Measurements from ENCODE around the gene PLOD1. TPM values are rescaled to one million over a fixed set of nuclear protein-coding genes. Genes with fewer than 3 reads are reported as not detected.

PLOD1 gene
- 344 to 509 TPM (median 477 TPM) in 3 replicates for total RNA-seq
- long read RNA-seq, transcript PLOD1-201 (19 exons, 2,940 nt): major isoform, 803 of 957 reads
- long read RNA-seq, partial matches to known transcripts: 103 of 957 reads
- long read RNA-seq, other reads (novel, unspliced or antisense): 51 of 957 reads

DNA sequence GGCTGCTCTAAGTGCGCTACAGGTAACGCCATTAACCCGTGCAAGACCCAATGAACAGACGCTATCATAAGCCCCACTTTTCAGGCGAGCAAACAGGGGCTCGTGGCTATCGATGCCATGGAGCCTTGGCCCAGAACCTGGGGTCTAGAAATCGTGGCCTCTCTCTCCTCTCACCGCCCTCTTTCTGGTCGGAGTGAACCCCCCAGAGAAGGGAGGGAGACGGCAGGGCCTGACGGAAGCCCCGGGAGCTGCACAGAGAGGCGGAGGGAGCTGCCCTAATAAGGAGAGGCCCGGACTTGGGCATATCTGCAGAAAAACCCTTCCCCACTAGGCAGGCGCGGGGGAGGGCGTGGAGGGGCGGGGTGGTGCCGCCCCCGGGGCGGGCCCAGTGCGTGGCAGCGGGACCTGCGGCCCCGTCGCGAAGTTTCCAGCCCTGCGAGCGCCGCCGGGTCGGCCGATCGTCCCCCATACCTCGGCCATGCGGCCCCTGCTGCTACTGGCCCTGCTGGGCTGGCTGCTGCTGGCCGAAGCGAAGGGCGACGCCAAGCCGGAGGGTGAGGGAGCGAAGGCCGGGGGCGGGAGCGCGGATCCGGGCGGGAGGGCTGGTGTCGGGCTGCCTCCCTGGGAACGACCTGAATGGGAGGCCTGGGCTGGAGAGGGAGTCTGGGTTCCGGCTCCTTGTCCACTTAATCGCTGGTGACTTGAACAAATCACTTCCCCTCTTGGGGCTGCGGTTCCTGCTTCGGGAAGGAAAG, at the start of gene PLOD1:
PLOD1 (plus strand) TSS at position 416 of the 755 bp plus-strand sequence; CDS start at position 479, 63 bp downstream.
- peaks cover 2% of the 10 kb centered on the region for H3K36me3 Mint-ChIP-seq (ENCODE audit: low read depth)
- H3K4me1 Mint-ChIP-seq (ENCODE audit: low read depth): peaks cover 62% of the 10 kb centered on the region
- no peaks in the 10 kb centered on the region for H3K27me3 Mint-ChIP-seq (ENCODE audit: low read depth)
- H3K9me3 Mint-ChIP-seq (ENCODE audit: low read depth): no peaks in the 10 kb centered on the region
- no peak for DNase-seq (ENCODE audit: low spot score)
- peak; percentile 37 for TF ChIP-seq CTCF (IDR thresholded peaks at IDR 0.05)
- H3K4me3 Mint-ChIP-seq (ENCODE audit: unreplicated experiment): peak within 1 kb of the TSS; percentile 79
- peak within 1 kb of the TSS; percentile 76 for H3K27ac Mint-ChIP-seq (ENCODE audit: unreplicated experiment)

GRCh38 chr1:11885916-11886315, 48.6 kb upstream of the PLOD1 start:
- TF ChIP-seq CTCF (IDR thresholded peaks at IDR 0.05): no peak
- no peaks in the 10 kb centered on the region for H3K9me3 Mint-ChIP-seq (ENCODE audit: low read depth)
- peaks cover 7% of the 10 kb centered on the region for H3K4me1 Mint-ChIP-seq (ENCODE audit: low read depth)
- H3K4me3 Mint-ChIP-seq (ENCODE audit: unreplicated experiment): no peak overlapping the region
- DNase-seq (ENCODE audit: low spot score): no peak
- peaks cover 8% of the 10 kb centered on the region for H3K27me3 Mint-ChIP-seq (ENCODE audit: low read depth)
- no peaks in the 10 kb centered on the region for H3K36me3 Mint-ChIP-seq (ENCODE audit: low read depth)
- H3K27ac Mint-ChIP-seq (ENCODE audit: unreplicated experiment): no peak overlapping the region

DNA sequence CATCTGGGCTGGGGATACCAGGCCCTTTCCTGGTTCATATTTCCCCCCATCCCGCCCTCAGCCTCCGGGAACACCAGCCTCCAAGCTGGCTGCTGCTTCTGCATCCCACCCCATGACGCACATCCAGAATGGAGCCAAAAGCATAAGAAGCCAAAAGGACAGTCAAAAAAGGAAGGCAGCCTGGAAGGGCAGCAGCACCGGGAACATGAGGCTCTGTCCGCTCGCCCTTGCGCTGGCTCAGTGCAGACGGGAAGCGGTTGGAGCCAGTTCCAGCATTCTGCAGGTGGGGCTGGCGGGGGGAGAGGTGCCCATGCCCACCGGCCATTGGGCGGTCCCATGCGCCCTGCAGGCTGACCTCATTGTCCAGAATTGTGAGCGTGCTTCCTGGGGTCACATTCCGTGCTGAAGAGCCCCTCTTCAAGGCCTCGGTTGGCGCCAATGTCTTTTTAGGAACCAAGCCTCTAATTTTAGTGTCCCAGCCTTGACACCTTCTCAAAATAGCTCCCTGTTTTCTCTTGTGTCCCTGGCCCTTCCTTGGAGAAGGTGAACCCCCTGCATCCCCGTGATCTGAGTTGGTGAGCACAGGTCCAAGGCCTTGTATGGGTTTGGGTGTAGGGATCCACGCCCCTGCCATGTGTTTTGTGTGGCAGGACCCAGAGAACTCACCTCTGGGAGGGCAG, 47.4 kb upstream of the PLOD1 start:
- no peak for DNase-seq (ENCODE audit: low spot score)
- no peak for TF ChIP-seq CTCF (IDR thresholded peaks at IDR 0.05)
- Mint-ChIP-seq H3K4me3 (ENCODE audit: unreplicated experiment) (no peak overlapping the region), H3K27me3 (ENCODE audit: low read depth) (peaks cover 14% of the 10 kb centered on the region), H3K27ac (ENCODE audit: unreplicated experiment) (no peak overlapping the region), H3K9me3 (ENCODE audit: low read depth) (no peaks in the 10 kb centered on the region), H3K36me3 (ENCODE audit: low read depth) (no peaks in the 10 kb centered on the region), H3K4me1 (ENCODE audit: low read depth) (peaks cover 7% of the 10 kb centered on the region)

GRCh38 chr1:11887666-11888007, 46.9 kb upstream of the PLOD1 start:
- Mint-ChIP-seq H3K36me3 (ENCODE audit: low read depth) (no peaks in the 10 kb centered on the region), H3K4me3 (ENCODE audit: unreplicated experiment) (no peak overlapping the region), H3K4me1 (ENCODE audit: low read depth) (peaks cover 7% of the 10 kb centered on the region), H3K27me3 (ENCODE audit: low read depth) (peaks cover 19% of the 10 kb centered on the region), H3K27ac (ENCODE audit: unreplicated experiment) (no peak overlapping the region), H3K9me3 (ENCODE audit: low read depth) (no peaks in the 10 kb centered on the region)
- DNase-seq (ENCODE audit: low spot score): no peak
- no peak for TF ChIP-seq CTCF (IDR thresholded peaks at IDR 0.05)

- no peak for DNase-seq (ENCODE audit: low spot score)
- TF ChIP-seq CTCF (IDR thresholded peaks at IDR 0.05): no peak
- H3K4me1 Mint-ChIP-seq (ENCODE audit: low read depth): no peaks in the 10 kb centered on the region
- H3K27me3 Mint-ChIP-seq (ENCODE audit: low read depth): peaks cover 19% of the 10 kb centered on the region
- H3K9me3 Mint-ChIP-seq (ENCODE audit: low read depth): no peaks in the 10 kb centered on the region
- no peak overlapping the region for H3K4me3 Mint-ChIP-seq (ENCODE audit: unreplicated experiment)
- no peaks in the 10 kb centered on the region for H3K36me3 Mint-ChIP-seq (ENCODE audit: low read depth)
- H3K27ac Mint-ChIP-seq (ENCODE audit: unreplicated experiment): no peak overlapping the region
These were observed 46.2 kb upstream of the PLOD1 start for GRCh38 chr1:11888206-11888876.

Measured in chondrocyte (in vitro differentiated cells).